NB4 (cell line): ENCODE measurements around the gene QRICH2.

Source experiments
- CTCF ChIP-seq: IDR thresholded peaks from one replicate; pipeline ENCODE4 v1.5.1; 2012; ENCODE audit warnings: low read depth, low read length
- MAX ChIP-seq: IDR thresholded peaks from 2 replicates; pipeline ENCODE4 v1.6.1; 2011; ENCODE audit warnings: low read depth, low read length
- MYC ChIP-seq: IDR thresholded peaks from 2 replicates; pipeline ENCODE4 v1.6.1; 2011; ENCODE audit warnings: low read depth, low read length
- POLR2A ChIP-seq: IDR thresholded peaks from 2 replicates; pipeline ENCODE4 v1.6.1; 2011; ENCODE audit warnings: mild to moderate bottlenecking; ENCODE audit not compliant: insufficient read length; ENCODE audit errors: extremely low read depth

- no peak for TF ChIP-seq POLR2A
- TF ChIP-seq CTCF = no peak
- TF ChIP-seq MAX = no peak
- TF ChIP-seq MYC = no peak
These were observed 30.5 kb downstream of the QRICH2 start for GRCh38 chr17:76277300-76278267.
